ENCODE results near the gene PRORP. TPM values are rescaled to one million over a fixed set of nuclear protein-coding genes. Genes with fewer than 3 reads are reported as not detected.

PRORP gene
- total RNA-seq, 4 donors from 2014 or later: 23.6 to 45.4 (median 42.3) TPM

DNA sequence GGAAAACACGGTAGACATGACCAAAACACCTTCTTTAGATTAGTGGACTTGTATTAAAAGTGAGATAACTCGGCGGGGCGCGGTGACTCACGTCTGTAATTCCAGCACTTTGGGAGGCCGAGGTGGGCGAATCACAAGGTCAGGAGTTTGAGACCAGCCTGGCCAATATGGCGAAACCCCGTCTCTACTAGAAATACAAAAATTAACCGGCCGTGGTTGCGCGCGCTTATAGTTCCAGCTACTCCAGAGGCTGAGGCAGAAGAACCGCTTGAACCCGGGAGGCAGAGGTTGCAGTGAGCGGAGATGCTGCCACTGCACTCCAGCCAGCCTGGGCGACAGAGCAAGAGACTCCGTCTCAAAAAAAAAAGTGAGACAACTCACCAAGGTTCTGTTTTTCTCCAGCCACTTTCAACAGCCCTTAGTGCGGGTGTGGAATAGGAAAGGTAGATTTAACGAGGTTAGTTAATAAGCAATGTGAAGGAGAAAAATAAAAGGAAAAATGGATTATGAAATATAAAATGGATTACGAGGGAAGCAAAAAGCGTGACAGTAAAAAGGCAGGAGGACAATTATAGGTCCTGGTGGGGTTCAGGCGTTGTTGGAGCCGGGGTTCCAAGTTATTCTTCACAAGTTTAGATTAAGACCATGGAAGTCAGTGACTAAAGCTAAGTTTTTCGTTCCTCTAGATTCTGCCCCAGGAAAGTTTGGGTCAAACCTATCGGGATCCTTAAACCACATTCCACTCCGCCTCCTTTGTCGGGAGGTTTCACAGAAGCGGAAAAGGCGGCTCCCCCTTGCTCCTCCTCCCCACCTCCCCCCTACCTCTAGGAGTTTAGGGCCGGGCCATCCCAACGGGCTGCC is 1.1 kb upstream of the PRORP start:
- peak; percentile 5 to 34 for DNase-seq
- WGBS, 2 donors: 18 to 22% methylated on average over 34 of the region's 34 CpGs
- Histone ChIP-seq H3K4me1 (peaks cover 6 to 24% of the 10 kb centered on the region in 2 donors), H3K27me3 (no peaks in the 10 kb centered on the region), H3K4me3 (replicated peaks in 1 of 3) (peak overlapping the region; percentile 9 to 45 (median 44)), H3K27ac (peak overlapping the region; percentile 90 to 97 (median 97)), H3K9me3 (no peaks in the 10 kb centered on the region), H3K36me3 (no peaks in the 10 kb centered on the region)
- intact Hi-C loops (cut with DNase I): loop anchor here (5.0 kb wide), 2 partner anchors 79 to 139 kb away; partner anchors contain the start of gene SRP54
- no peak for TF ChIP-seq POLR2A (IDR thresholded peaks at IDR 0.05)
- TF ChIP-seq, protein P1, sequence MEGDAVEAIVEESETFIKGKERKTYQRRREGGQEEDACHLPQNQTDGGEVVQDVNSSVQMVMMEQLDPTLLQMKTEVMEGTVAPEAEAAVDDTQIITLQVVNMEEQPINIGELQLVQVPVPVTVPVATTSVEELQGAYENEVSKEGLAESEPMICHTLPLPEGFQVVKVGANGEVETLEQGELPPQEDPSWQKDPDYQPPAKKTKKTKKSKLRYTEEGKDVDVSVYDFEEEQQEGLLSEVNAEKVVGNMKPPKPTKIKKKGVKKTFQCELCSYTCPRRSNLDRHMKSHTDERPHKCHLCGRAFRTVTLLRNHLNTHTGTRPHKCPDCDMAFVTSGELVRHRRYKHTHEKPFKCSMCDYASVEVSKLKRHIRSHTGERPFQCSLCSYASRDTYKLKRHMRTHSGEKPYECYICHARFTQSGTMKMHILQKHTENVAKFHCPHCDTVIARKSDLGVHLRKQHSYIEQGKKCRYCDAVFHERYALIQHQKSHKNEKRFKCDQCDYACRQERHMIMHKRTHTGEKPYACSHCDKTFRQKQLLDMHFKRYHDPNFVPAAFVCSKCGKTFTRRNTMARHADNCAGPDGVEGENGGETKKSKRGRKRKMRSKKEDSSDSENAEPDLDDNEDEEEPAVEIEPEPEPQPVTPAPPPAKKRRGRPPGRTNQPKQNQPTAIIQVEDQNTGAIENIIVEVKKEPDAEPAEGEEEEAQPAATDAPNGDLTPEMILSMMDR (IDR thresholded peaks at IDR 0.05): no peak

DNA sequence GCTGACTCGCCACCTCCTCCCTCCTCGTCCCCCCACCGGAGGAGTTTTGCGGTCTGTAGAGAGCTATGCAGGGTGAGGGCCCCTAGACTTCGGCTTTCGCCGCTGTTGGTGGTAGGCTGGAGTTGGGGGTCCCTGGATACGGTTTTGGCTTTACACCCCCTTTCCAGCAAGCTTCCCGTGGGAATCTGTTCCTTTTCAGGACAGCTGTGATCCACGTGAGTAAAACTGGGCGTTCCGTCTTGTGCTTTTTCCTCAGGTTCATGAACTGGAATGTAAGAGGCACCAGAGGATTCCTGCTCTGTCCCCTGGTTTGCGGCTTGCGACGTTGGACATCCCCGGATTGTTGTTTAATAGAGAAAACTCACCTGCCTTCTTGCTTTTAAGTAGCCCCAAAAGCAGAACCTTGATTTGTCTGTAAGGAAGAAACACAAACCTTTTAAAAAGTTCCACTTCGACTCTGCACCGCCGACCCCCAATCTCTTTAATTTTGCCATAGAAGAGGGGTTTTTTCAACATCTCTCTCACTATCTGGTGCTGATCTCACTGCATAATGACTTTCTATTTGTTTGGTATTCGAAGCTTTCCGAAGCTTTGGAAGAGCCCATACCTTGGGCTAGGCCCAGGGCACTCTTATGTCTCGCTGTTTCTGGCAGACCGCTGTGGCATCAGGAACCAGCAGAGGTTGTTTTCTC is 490 bp downstream of the PRORP start:
- Histone ChIP-seq H3K4me1 (peaks cover 6 to 24% of the 10 kb centered on the region in 2 donors), H3K27me3 (no peaks in the 10 kb centered on the region), H3K9me3 (no peaks in the 10 kb centered on the region), H3K36me3 (no peaks in the 10 kb centered on the region), H3K27ac (peak overlapping the region; percentile 90 to 97 (median 97)), H3K4me3 (replicated peaks in 1 of 3) (peak overlapping the region; percentile 9 to 45 (median 44))
- WGBS, 2 donors: 3 to 4% methylated on average over 19 to 23 of the region's 23 CpGs
- intact Hi-C loops (cut with DNase I): loop anchor here (5.0 kb wide), 2 partner anchors 81 to 141 kb away; partner anchors contain the start of gene SRP54
- peak; percentile 23 to 36 for DNase-seq
- no peak for TF ChIP-seq POLR2A (IDR thresholded peaks at IDR 0.05)
- TF ChIP-seq, protein P1 (IDR thresholded peaks at IDR 0.05): no peak

DNA sequence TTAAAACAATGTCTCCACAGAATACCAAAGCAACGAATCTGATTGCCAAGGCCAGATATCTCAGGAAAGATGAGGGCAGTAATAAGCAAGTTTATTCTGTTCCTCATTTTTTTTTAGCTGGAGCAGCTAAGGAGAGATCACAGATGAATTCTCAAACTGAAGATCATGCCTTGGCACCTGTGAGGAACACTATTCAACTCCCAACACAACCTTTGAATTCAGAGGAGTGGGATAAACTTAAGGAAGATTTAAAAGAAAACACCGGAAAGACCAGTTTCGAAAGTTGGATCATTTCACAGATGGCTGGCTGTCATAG is 994 bp downstream of the PRORP start:
- DNase-seq: no peak
- Histone ChIP-seq H3K4me3 (replicated peaks in 1 of 3) (peak overlapping the region in 2 of 3 donors; percentile 44 to 45), H3K4me1 (peaks cover 6 to 24% of the 10 kb centered on the region in 2 donors), H3K27ac (peak overlapping the region in 2 of 3 donors; percentile 90 to 97), H3K36me3 (no peaks in the 10 kb centered on the region), H3K9me3 (no peaks in the 10 kb centered on the region), H3K27me3 (no peaks in the 10 kb centered on the region)
- intact Hi-C loops (cut with DNase I): loop anchor here (5.0 kb wide), 2 partner anchors 81 to 141 kb away; partner anchors contain the start of gene SRP54
- WGBS, 2 donors: 37 to 39% methylated on average over 3 of the region's 3 CpGs
- TF ChIP-seq, protein P1 (IDR thresholded peaks at IDR 0.05): no peak
- no peak for TF ChIP-seq POLR2A (IDR thresholded peaks at IDR 0.05)

DNA sequence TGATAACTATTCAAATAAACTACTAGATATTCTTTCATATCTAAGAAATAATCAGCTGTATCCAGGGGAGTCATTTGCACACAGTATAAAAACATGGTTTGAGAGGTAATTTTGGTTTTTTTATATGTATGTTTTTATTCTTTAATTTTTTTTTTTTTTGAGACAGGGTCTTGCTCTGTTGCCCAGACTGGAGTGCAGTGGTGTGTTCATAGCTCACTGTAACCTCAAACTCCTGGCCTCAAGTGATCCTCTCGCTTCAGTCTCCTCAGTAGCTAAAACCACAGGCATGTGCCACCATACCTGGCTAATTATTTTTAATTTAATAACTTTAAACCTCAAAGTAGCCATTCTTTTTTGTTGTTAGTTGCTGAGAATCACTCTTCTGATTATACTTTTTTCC is 1.8 kb downstream of the PRORP start:
- WGBS, 2 donors: 88 to 97% methylated on average over 1 of the region's 1 CpG
- H3K9me3 ChIP-seq: no peaks in the 10 kb centered on the region
- no peaks in the 10 kb centered on the region for H3K36me3 ChIP-seq
- DNase-seq: no peak
- no peak overlapping the region for H3K27ac ChIP-seq
- no peak overlapping the region for H3K4me3 ChIP-seq (replicated peaks in 1 of 3)
- no peak for TF ChIP-seq POLR2A (IDR thresholded peaks at IDR 0.05)
- TF ChIP-seq, protein P1 (IDR thresholded peaks at IDR 0.05): no peak
- intact Hi-C loops (cut with DNase I): loop anchor here (5.0 kb wide), 2 partner anchors 82 to 142 kb away; partner anchors contain the start of gene SRP54
- H3K27me3 ChIP-seq: no peaks in the 10 kb centered on the region
- H3K4me1 ChIP-seq: peaks cover 6 to 24% of the 10 kb centered on the region in 2 donors

All from thyroid gland (tissue), 4 donors.